Liver (tissue), 9 donors: ENCODE measurements around the gene CCNY. TPM values are rescaled to one million over a fixed set of nuclear protein-coding genes. Genes with fewer than 3 reads are reported as not detected.

ENCODE experiments used
- DNase-seq: peaks from one replicate; pipeline ENCODE4 v3.0.0-alpha.2; 2017; ENCODE audit warnings: low spot score
- H3K27ac ChIP-seq, 2 donors: one replicate each; pipeline ENCODE4 v1.7.0; 2013; ENCODE audit warnings: inconsistent platforms in 2 of 2, low read length in 2 of 2, control low read depth in 1 of 2, low read depth in 1 of 2, mild to moderate bottlenecking in 1 of 2
- H3K27me3 ChIP-seq, 4 donors: one replicate each; pipeline versions ENCODE4 v1.6.1 to v1.7.0; 2013; ENCODE audit warnings: low read length in 3 of 4, inconsistent platforms in 1 of 4, mild to moderate bottlenecking in 1 of 4, moderate library complexity in 1 of 4; ENCODE audit not compliant: control insufficient read depth in 4 of 4, insufficient read depth in 4 of 4
- H3K36me3 ChIP-seq, 4 donors: one replicate each; pipeline versions ENCODE4 v1.6.1 to v1.7.0; 2013; ENCODE audit warnings: low read length in 3 of 4, mild to moderate bottlenecking in 3 of 4, low read depth in 1 of 4, moderate library complexity in 1 of 4; ENCODE audit not compliant: control insufficient read depth in 4 of 4, insufficient read depth in 3 of 4
- H3K4me1 ChIP-seq, 4 donors: one replicate each; pipeline versions ENCODE4 v1.6.1 to v1.7.0; 2013; ENCODE audit warnings: low read length in 3 of 4, mild to moderate bottlenecking in 3 of 4, moderate library complexity in 1 of 4; ENCODE audit not compliant: control insufficient read depth in 4 of 4, insufficient read depth in 4 of 4
- H3K4me3 ChIP-seq, 3 donors: one replicate each; pipeline versions ENCODE4 v1.6.1 to v1.7.0; 2013; ENCODE audit warnings: low read length in 3 of 3, control low read depth in 1 of 3, low read depth in 1 of 3, mild to moderate bottlenecking in 1 of 3
- H3K9ac ChIP-seq, 2 donors: one replicate each; pipeline ENCODE4 v1.7.0; 2013; ENCODE audit warnings: low read length in 2 of 2, mild to moderate bottlenecking in 2 of 2, moderate library complexity in 2 of 2, control low read depth in 1 of 2, low read depth in 1 of 2
- H3K9me3 ChIP-seq, 4 donors: one replicate each; pipeline versions ENCODE4 v1.6.1 to v1.7.0; 2013; ENCODE audit warnings: low read length in 3 of 4; ENCODE audit not compliant: control insufficient read depth in 4 of 4
- ATF3 ChIP-seq: IDR thresholded peaks from 2 replicates; pipeline ENCODE4 v1.6.1; 2016; ENCODE audit warnings: antibody characterized with exemption
- CTCF ChIP-seq: fragments of 150-350 bp; IDR thresholded peaks from 2 replicates; pipeline ENCODE4 v1.5.1; 2017; ENCODE audit warnings: improper control_type of control experiment, low read depth, low read length; ENCODE audit not compliant: missing input control
- EGR1 ChIP-seq, 2 donors: IDR thresholded peaks; 2 replicates each; pipeline ENCODE4 v1.6.1; 2016 to 2018; ENCODE audit warnings: antibody characterized with exemption in 2 of 2, low read depth in 2 of 2
- FOXA2 ChIP-seq: IDR thresholded peaks from 2 replicates; pipeline ENCODE4 v1.6.1; 2016; ENCODE audit warnings: antibody characterized with exemption
- GABPA ChIP-seq, 2 donors: IDR thresholded peaks in 1 of 2; conservative IDR thresholded peaks in 1 of 2; 2 replicates each; pipeline ENCODE4 v1.6.1; 2016; ENCODE audit warnings: antibody characterized with exemption in 2 of 2, mild to moderate bottlenecking in 1 of 2, moderate library complexity in 1 of 2
- HNF4A ChIP-seq, 2 donors: conservative IDR thresholded peaks; 2 replicates each; pipeline ENCODE4 v1.6.1; 2016; ENCODE audit warnings: antibody characterized with exemption in 2 of 2, mild to moderate bottlenecking in 2 of 2
- HNF4G ChIP-seq: IDR thresholded peaks from 2 replicates; pipeline ENCODE4 v1.6.1; 2016; ENCODE audit warnings: antibody characterized with exemption
- JUND ChIP-seq, 2 donors: IDR thresholded peaks; 2 replicates each; pipeline ENCODE4 v1.6.1; 2016; ENCODE audit warnings: antibody characterized with exemption in 2 of 2
- NR2F2 ChIP-seq: IDR thresholded peaks from 2 replicates; pipeline ENCODE4 v1.6.1; 2016; ENCODE audit warnings: antibody characterized with exemption
- RAD21 ChIP-seq, 2 donors: IDR thresholded peaks; 2 replicates each; pipeline ENCODE4 v1.6.1; 2016; ENCODE audit warnings: antibody characterized with exemption in 2 of 2, mild to moderate bottlenecking in 2 of 2
- RXRA ChIP-seq, 2 donors: IDR thresholded peaks; 2 replicates each; pipeline ENCODE4 v1.6.1; 2017 to 2018; ENCODE audit warnings: antibody characterized with exemption in 2 of 2, mild to moderate bottlenecking in 1 of 2
- SP1 ChIP-seq: IDR thresholded peaks from 2 replicates; pipeline ENCODE4 v1.6.1; 2018; ENCODE audit warnings: antibody characterized with exemption, mild to moderate bottlenecking
- TAF1 ChIP-seq: conservative IDR thresholded peaks from 2 replicates; pipeline ENCODE4 v1.6.1; 2016; ENCODE audit warnings: antibody characterized with exemption, mild to moderate bottlenecking
- ZBTB33 ChIP-seq: IDR thresholded peaks from 2 replicates; pipeline ENCODE4 v1.6.1; 2016; ENCODE audit warnings: antibody characterized with exemption
- WGBS: extraction: QIAGEN DNeasy Blood & Tissue Kit; methylation state at CpG from one replicate; pipeline ENCODE4 v1.1.7; 2013; 5-methylcytosine and 5-hydroxymethylcytosine counted together
- polyA plus RNA-seq, 2 donors: library from polyadenylated mRNA; stranded (reverse) in 1 of 2; unstranded in 1 of 2; fragments of 200-250 nt in 1 of 2; fragments of >200 nt in 1 of 2; fragmentation: Nextera tagmentation in 1 of 2; extraction: Ambion mirVana in 1 of 2; gene quantifications; one replicate each; pipeline versions ENCODE4 v1.2.1 to v1.2.3, GENCODE V29; 2013 to 2015
- total RNA-seq, 2 donors: library from RNA; depleted of rRNA; stranded (reverse); fragments of >200 nt; gene quantifications; one replicate each; pipeline ENCODE4 v1.2.3, GENCODE V29; 2014
- TF ChIP-seq, protein P1 (sequence below): IDR thresholded peaks from 2 replicates; pipeline ENCODE4 v1.6.1; 2016; ENCODE audit warnings: antibody characterized with exemption, mild to moderate bottlenecking
- TF ChIP-seq, protein P2 (sequence below): IDR thresholded peaks from 2 replicates; pipeline ENCODE4 v1.6.1; 2016; ENCODE audit warnings: antibody characterized with exemption
- donor health status: healthy.
- donor health status: healthy.
- donor health status: healthy.
- donor health status: healthy.
- donor health status: healthy.

CCNY gene
- total and polyA plus RNA-seq, 4 donors = 17.6 to 38.4 (median 21.8) TPM

GRCh38 chr10:35335133-35336083 lies 901 bp upstream of the CCNY start:
- peak overlapping the region; percentile 64 to 99 (median 92) for H3K4me3 ChIP-seq
- 13% methylated on average over 34 of the region's 34 CpGs for WGBS
- H3K36me3 ChIP-seq = no peaks in the 10 kb centered on the region
- no peaks in the 10 kb centered on the region for H3K27me3 ChIP-seq
- peaks cover 4 to 32% (median 28%) of the 10 kb centered on the region in 4 donors for H3K4me1 ChIP-seq
- no peak for TF ChIP-seq TAF1
- no peak for TF ChIP-seq EGR1 (IDR thresholded peaks at IDR 0.05; ENCODE audit: low read depth in 2 of 2)
- TF ChIP-seq SP1 = no peak
- no peak for TF ChIP-seq RAD21 (IDR thresholded peaks at IDR 0.05)
- TF ChIP-seq, protein P1, sequence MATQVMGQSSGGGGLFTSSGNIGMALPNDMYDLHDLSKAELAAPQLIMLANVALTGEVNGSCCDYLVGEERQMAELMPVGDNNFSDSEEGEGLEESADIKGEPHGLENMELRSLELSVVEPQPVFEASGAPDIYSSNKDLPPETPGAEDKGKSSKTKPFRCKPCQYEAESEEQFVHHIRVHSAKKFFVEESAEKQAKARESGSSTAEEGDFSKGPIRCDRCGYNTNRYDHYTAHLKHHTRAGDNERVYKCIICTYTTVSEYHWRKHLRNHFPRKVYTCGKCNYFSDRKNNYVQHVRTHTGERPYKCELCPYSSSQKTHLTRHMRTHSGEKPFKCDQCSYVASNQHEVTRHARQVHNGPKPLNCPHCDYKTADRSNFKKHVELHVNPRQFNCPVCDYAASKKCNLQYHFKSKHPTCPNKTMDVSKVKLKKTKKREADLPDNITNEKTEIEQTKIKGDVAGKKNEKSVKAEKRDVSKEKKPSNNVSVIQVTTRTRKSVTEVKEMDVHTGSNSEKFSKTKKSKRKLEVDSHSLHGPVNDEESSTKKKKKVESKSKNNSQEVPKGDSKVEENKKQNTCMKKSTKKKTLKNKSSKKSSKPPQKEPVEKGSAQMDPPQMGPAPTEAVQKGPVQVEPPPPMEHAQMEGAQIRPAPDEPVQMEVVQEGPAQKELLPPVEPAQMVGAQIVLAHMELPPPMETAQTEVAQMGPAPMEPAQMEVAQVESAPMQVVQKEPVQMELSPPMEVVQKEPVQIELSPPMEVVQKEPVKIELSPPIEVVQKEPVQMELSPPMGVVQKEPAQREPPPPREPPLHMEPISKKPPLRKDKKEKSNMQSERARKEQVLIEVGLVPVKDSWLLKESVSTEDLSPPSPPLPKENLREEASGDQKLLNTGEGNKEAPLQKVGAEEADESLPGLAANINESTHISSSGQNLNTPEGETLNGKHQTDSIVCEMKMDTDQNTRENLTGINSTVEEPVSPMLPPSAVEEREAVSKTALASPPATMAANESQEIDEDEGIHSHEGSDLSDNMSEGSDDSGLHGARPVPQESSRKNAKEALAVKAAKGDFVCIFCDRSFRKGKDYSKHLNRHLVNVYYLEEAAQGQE = no peak
- TF ChIP-seq ATF3 = no peak
- no peak for TF ChIP-seq RXRA (IDR thresholded peaks at IDR 0.05)
- no peak for TF ChIP-seq HNF4A (conservative IDR thresholded peaks at IDR 0.05)
- TF ChIP-seq, protein P2, sequence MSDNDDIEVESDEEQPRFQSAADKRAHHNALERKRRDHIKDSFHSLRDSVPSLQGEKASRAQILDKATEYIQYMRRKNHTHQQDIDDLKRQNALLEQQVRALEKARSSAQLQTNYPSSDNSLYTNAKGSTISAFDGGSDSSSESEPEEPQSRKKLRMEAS = no peak
- no peak for TF ChIP-seq HNF4G
- no peak for TF ChIP-seq JUND (IDR thresholded peaks at IDR 0.05)
- no peak for TF ChIP-seq ZBTB33
- no peak for TF ChIP-seq FOXA2
- no peak for TF ChIP-seq NR2F2
- no peak for TF ChIP-seq CTCF
- TF ChIP-seq GABPA (IDR thresholded peaks at IDR 0.05 in 1 of 2, conservative IDR thresholded peaks at IDR 0.05 in 1 of 2) = no peak
- peak overlapping the region; percentile 74 to 79 for H3K27ac ChIP-seq
- peak; percentile 51 for DNase-seq
- peak overlapping the region; percentile 42 to 52 for H3K9ac ChIP-seq
- H3K9me3 ChIP-seq = no peaks in the 10 kb centered on the region
